Vagina (tissue), 2 donors: ENCODE measurements around the gene RUVBL2. TPM values are rescaled to one million over a fixed set of nuclear protein-coding genes. Genes with fewer than 3 reads are reported as not detected.

Experiments
- DNase-seq, 2 donors: peaks; one replicate each; pipeline ENCODE4 v3.0.0-alpha.2; 2017; ENCODE audit errors: extremely low spot score in 2 of 2
- H3K27ac ChIP-seq: fragments of 200-600 bp; sonication (generic); one replicate; pipeline ENCODE4 v1.5.1; 2019
- H3K27me3 ChIP-seq: fragments of 200-600 bp; sonication (generic); one replicate; pipeline ENCODE4 v1.5.1; 2019
- H3K36me3 ChIP-seq, 2 donors: fragments of 200-600 bp; sonication (generic); one replicate each; pipeline ENCODE4 v1.5.1; 2017 to 2019
- H3K4me1 ChIP-seq: fragments of 200-600 bp; sonication (generic); one replicate; pipeline ENCODE4 v1.5.1; 2019
- H3K4me3 ChIP-seq, 2 donors: fragments of 200-600 bp; sonication (generic); 1 replicate in 1 of 2; 2 replicates in 1 of 2; pipeline ENCODE4 v1.5.1; 2016 to 2019
- H3K9me3 ChIP-seq: fragments of 200-600 bp; sonication (generic); one replicate; pipeline ENCODE4 v1.5.1; 2019
- POLR2A ChIP-seq, 2 donors: fragments of 450-650 bp; IDR thresholded peaks; one replicate each; pipeline ENCODE4 v1.6.1; 2017; ENCODE audit warnings: antibody characterized with exemption in 2 of 2, mild to moderate bottlenecking in 2 of 2, moderate library complexity in 2 of 2
- POLR2AphosphoS5 ChIP-seq, 2 donors: sonication (generic); formaldehyde crosslinking; IDR thresholded peaks; one replicate each; pipeline ENCODE4 v1.9.0; 2017; ENCODE audit warnings: antibody characterized with exemption in 2 of 2, mild to moderate bottlenecking in 2 of 2, low read depth in 1 of 2; ENCODE audit not compliant: insufficient read depth in 1 of 2
- intact Hi-C: fragments of 100-400 bp; cut with DNase I; formaldehyde crosslinking; loops from one replicate; pipeline ENCODE4 v1.15.1; 2023
- total RNA-seq: library from RNA; depleted of rRNA; stranded (reverse); fragments of >200 nt; gene quantifications from one replicate; pipeline ENCODE4 v1.2.3, GENCODE V29; 2016
- TF ChIP-seq, protein P1 (sequence below), 3 experiments: fragments of 450-650 bp in 2 of 3; fragments of 200-600 bp in 1 of 3; sonication (generic) in 1 of 3; IDR thresholded peaks; one replicate each; pipeline ENCODE4 v1.5.1; 2017 to 2019; ENCODE audit warnings: antibody characterized with exemption in 3 of 3, mild to moderate bottlenecking in 2 of 3, moderate library complexity in 2 of 3

RUVBL2 gene
- total RNA-seq, 1 donor from 2014 or later = 100 TPM

DNA sequence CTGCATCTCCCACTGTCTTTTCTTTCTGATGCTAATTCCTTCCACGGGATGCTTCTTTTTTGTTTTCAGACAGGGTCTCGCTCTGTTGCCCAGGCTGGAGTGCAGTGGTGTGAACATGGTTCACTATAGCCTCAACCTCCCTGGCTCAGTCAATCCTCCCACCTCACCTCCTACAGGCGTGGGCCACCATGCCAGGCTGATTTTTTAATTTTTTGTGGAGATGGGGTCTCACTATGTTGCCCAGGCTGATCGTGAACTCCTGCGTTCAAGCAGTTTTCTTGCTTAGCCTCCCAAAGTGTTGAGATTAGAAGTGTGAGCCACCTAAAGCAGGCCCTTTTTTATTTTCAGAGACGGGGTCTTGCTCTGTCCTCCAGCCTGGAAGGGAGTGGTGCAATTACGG is 5.4 kb upstream of the RUVBL2 start:
- no peak for DNase-seq
- intact Hi-C loops = no loop called here
- Histone ChIP-seq H3K4me3 (no peak overlapping the region), H3K4me1 (peaks cover 33% of the 10 kb centered on the region), H3K27ac (no peak overlapping the region), H3K9me3 (no peaks in the 10 kb centered on the region), H3K27me3 (no peaks in the 10 kb centered on the region), H3K36me3 (peaks cover 0 to 47% of the 10 kb centered on the region in 2 donors)
- TF ChIP-seq POLR2AphosphoS5 (IDR thresholded peaks at IDR 0.05; ENCODE audit: insufficient read depth in 1 of 2, low read depth in 1 of 2) (no peak), POLR2A (IDR thresholded peaks at IDR 0.05) (no peak)
- TF ChIP-seq, protein P1, sequence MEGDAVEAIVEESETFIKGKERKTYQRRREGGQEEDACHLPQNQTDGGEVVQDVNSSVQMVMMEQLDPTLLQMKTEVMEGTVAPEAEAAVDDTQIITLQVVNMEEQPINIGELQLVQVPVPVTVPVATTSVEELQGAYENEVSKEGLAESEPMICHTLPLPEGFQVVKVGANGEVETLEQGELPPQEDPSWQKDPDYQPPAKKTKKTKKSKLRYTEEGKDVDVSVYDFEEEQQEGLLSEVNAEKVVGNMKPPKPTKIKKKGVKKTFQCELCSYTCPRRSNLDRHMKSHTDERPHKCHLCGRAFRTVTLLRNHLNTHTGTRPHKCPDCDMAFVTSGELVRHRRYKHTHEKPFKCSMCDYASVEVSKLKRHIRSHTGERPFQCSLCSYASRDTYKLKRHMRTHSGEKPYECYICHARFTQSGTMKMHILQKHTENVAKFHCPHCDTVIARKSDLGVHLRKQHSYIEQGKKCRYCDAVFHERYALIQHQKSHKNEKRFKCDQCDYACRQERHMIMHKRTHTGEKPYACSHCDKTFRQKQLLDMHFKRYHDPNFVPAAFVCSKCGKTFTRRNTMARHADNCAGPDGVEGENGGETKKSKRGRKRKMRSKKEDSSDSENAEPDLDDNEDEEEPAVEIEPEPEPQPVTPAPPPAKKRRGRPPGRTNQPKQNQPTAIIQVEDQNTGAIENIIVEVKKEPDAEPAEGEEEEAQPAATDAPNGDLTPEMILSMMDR (IDR thresholded peaks at IDR 0.05) = no peak

DNA sequence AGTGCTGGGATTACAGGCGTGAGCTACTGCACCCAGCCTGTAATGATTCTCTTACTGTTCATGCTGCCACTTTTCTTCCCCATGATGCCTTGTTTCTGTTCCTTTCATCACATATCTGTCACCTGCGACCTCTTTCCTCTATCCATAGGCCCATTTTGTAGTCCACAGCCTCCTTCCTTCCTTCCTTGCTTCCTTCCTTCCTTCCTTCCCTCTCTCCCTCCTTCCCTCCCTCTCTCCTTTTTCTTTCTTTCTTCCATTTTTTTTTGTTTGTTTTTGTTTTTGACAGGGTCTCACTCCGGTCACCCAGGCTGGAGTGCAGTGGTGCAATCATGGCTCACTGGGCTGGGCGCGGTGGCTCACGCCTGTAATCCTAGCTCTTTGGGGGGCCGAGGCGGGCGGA is 4.8 kb upstream of the RUVBL2 start:
- Histone ChIP-seq H3K27ac (no peak overlapping the region), H3K36me3 (peaks cover 0 to 43% of the 10 kb centered on the region in 2 donors), H3K4me3 (no peak overlapping the region), H3K9me3 (no peaks in the 10 kb centered on the region), H3K27me3 (no peaks in the 10 kb centered on the region), H3K4me1 (peaks cover 33% of the 10 kb centered on the region)
- intact Hi-C loops = no loop called here
- no peak for DNase-seq
- TF ChIP-seq, protein P1 (IDR thresholded peaks at IDR 0.05) = no peak
- no peak for TF ChIP-seq POLR2A (IDR thresholded peaks at IDR 0.05)
- TF ChIP-seq POLR2AphosphoS5 (IDR thresholded peaks at IDR 0.05; ENCODE audit: insufficient read depth in 1 of 2, low read depth in 1 of 2) = no peak

DNA sequence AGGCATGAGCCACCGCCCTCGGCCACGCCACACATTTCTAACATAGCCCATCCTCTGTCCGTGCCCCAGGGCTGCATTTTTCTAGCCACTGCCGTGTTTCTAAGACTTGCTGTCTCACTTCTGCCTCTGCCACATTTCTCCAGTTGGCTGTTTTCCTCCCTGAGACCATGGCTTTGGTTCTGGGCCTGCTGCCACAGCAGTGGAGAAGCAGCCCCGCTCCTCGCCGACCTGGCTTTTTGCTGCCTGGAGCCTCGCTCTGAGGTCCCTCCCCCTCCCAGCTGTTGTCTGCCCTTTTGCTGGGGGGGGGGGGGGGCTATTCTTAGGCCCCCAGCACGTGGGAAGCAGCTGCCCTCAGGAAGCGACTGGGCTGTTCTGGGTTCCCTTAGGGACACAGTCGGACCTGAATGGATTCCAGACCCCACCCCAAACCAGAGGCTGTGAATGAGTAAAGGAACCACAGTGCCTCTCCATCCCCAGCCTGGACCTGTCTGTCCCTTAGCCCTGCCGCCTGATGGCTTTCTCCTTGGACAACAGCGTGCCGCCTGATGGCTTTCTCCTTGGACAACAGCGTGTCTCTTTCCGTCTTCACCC is 3.9 kb upstream of the RUVBL2 start:
- TF ChIP-seq, protein P1 (IDR thresholded peaks at IDR 0.05) = no peak
- Histone ChIP-seq H3K27me3 (no peaks in the 10 kb centered on the region), H3K9me3 (no peaks in the 10 kb centered on the region), H3K27ac (no peak overlapping the region), H3K4me3 (no peak overlapping the region), H3K4me1 (peaks cover 42% of the 10 kb centered on the region), H3K36me3 (peaks cover 0 to 34% of the 10 kb centered on the region in 2 donors)
- DNase-seq = no peak
- intact Hi-C loops = loop anchor here (10.0 kb wide), 1 partner anchor 155 kb away; no protein-coding TSS in a partner anchor

DNA sequence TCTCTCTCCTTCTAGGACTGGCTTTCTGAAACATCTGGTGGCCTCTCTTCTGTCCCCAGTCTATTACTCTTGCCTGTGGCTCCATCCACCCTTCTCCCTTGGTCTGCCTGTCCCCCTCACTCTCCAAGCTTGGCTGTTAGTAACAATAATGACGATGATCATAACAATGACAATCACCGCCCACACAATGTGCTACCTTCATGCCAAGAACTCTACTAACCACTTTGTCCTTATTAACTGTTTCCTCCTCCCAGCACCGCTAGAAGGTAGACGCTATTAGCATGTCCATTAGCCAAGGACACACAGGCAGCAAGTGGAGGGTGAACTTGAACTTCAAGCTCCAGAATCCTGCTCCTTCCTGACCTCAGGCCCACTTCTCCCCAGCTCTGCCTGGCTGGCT is 3.3 kb upstream of the RUVBL2 start:
- TF ChIP-seq POLR2A (IDR thresholded peaks at IDR 0.05) = no peak
- Histone ChIP-seq H3K27me3 (no peaks in the 10 kb centered on the region), H3K27ac (no peak overlapping the region), H3K4me1 (peaks cover 46% of the 10 kb centered on the region), H3K36me3 (peaks cover 0 to 28% of the 10 kb centered on the region in 2 donors), H3K4me3 (no peak overlapping the region), H3K9me3 (no peaks in the 10 kb centered on the region)
- DNase-seq = no peak
- intact Hi-C loops = loop anchor here (10.0 kb wide), 1 partner anchor 154 kb away; no protein-coding TSS in a partner anchor

DNA sequence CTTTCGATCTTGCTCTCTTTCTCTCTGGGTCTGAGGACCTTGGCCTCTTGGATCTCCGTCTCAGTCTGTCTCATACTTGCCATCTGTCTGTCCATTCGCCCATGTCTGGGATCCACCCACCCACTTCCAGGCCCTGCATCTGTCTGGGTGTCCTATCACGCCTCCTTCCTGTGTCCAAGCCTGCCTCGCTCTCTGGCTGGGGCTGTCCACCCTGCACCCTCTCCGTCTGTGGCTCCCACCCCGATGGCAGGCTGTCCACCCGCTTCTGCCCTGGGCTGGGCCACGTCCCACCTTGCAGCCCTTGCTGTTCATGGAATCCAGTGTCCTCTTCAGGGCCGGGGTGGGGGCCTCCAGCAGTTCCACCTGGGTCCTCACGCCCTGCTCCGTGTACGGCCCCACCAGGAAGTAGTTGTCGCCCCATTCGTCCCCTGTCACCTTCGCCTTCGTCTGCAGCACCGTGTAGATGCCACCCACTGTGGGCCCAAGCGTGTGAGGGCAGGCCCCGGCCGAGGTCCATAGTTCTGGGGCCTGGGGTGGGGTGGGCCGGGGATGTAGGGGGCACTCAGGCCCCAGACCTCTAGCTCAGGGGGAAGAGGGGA is 2.6 kb upstream of the RUVBL2 start:
- intact Hi-C loops = loop anchor here (10.0 kb wide), 1 partner anchor 154 kb away; no protein-coding TSS in a partner anchor
- H3K4me1 ChIP-seq = peaks cover 46% of the 10 kb centered on the region
- DNase-seq = no peak
- peak overlapping the region; percentile 99 for H3K27ac ChIP-seq
- H3K9me3 ChIP-seq = no peaks in the 10 kb centered on the region
- H3K4me3 ChIP-seq = no peak overlapping the region
- H3K27me3 ChIP-seq = no peaks in the 10 kb centered on the region
- no peak for TF ChIP-seq POLR2A (IDR thresholded peaks at IDR 0.05)
- TF ChIP-seq, protein P1 (IDR thresholded peaks at IDR 0.05) = no peak
- TF ChIP-seq POLR2AphosphoS5 (IDR thresholded peaks at IDR 0.05; ENCODE audit: insufficient read depth in 1 of 2, low read depth in 1 of 2) = no peak
- H3K36me3 ChIP-seq = peaks cover 0 to 21% of the 10 kb centered on the region in 2 donors
